A549 treated with CpdA at 1 μM for 4 hours (cell line): ENCODE data around the gene PDE7B. TPM values are rescaled to one million over a fixed set of nuclear protein-coding genes. Genes with fewer than 3 reads are reported as not detected.

ENCODE experiments used
- total RNA-seq: library from RNA; stranded (reverse); fragments of 200-300 nt; extraction: Qiagen RNA extraction; gene quantifications from 5 replicates; pipeline ENCODE4 v1.2.3, GENCODE V29; 2022; ENCODE audit warnings: low read depth

PDE7B gene
- 1.2 to 2.2 TPM (median 1.6 TPM) in 5 replicates for total RNA-seq

GRCh38 chr6:135851442-135852271 is at the start of gene PDE7B:
Gene PDE7B, plus strand, starts transcription at chr6:135851701.

